ENCODE measurements around the gene IRF4. TPM values are rescaled to one million over a fixed set of nuclear protein-coding genes. Genes with fewer than 3 reads are reported as not detected.

IRF4 gene
- total RNA-seq, 2 donors from 2014 or later = 0.26 TPM; not detected in 1

DNA sequence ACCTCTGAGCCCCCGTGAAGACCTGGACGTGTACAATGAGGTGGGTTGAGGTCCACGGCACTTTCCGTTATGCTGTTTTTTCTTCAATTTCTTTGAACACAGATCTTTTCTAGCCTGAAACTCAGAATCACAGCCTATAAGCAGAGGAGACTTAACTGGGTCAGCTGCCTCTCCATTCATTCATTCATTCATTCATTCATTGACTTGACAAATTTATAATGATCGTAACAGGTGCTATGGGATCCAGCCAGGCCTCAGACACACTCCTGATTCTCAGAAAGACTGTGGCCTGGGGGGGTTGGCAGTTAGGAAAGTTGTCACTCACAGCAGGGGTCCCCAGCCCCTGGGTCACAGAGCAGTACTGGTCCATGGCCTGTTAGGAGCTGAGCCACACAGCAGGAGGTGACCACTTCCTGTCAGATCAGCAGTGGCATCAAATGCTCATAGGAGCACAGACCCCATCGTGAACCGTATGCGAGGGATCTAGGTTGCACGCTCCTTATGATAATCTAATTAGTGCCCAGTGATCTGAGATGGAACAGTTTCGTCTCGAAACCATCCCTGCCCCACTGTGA lies 38.6 kb upstream of the IRF4 start:
- H3K27me3 ChIP-seq = no peaks in the 10 kb centered on the region
- no peak for DNase-seq
- TF ChIP-seq POLR2A (IDR thresholded peaks at IDR 0.05) = no peak
- TF ChIP-seq, protein P1, sequence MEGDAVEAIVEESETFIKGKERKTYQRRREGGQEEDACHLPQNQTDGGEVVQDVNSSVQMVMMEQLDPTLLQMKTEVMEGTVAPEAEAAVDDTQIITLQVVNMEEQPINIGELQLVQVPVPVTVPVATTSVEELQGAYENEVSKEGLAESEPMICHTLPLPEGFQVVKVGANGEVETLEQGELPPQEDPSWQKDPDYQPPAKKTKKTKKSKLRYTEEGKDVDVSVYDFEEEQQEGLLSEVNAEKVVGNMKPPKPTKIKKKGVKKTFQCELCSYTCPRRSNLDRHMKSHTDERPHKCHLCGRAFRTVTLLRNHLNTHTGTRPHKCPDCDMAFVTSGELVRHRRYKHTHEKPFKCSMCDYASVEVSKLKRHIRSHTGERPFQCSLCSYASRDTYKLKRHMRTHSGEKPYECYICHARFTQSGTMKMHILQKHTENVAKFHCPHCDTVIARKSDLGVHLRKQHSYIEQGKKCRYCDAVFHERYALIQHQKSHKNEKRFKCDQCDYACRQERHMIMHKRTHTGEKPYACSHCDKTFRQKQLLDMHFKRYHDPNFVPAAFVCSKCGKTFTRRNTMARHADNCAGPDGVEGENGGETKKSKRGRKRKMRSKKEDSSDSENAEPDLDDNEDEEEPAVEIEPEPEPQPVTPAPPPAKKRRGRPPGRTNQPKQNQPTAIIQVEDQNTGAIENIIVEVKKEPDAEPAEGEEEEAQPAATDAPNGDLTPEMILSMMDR (IDR thresholded peaks at IDR 0.05) = no peak
- peaks cover 0 to 2% of the 10 kb centered on the region in 2 donors for H3K36me3 ChIP-seq (replicated peaks in 1 of 2; ENCODE audit: insufficient read depth in 1 of 2, low read depth in 2 of 2)
- no peak overlapping the region for H3K27ac ChIP-seq
- H3K4me3 ChIP-seq = no peak overlapping the region
- ATAC-seq = no peak
- H3K9me3 ChIP-seq = no peaks in the 10 kb centered on the region
- intact Hi-C loops (cut with DNase I) = no loop called here
- no peaks in the 10 kb centered on the region for H3K4me1 ChIP-seq
- WGBS, 2 donors = 72 to 77% methylated on average over 11 of the region's 11 CpGs

DNA sequence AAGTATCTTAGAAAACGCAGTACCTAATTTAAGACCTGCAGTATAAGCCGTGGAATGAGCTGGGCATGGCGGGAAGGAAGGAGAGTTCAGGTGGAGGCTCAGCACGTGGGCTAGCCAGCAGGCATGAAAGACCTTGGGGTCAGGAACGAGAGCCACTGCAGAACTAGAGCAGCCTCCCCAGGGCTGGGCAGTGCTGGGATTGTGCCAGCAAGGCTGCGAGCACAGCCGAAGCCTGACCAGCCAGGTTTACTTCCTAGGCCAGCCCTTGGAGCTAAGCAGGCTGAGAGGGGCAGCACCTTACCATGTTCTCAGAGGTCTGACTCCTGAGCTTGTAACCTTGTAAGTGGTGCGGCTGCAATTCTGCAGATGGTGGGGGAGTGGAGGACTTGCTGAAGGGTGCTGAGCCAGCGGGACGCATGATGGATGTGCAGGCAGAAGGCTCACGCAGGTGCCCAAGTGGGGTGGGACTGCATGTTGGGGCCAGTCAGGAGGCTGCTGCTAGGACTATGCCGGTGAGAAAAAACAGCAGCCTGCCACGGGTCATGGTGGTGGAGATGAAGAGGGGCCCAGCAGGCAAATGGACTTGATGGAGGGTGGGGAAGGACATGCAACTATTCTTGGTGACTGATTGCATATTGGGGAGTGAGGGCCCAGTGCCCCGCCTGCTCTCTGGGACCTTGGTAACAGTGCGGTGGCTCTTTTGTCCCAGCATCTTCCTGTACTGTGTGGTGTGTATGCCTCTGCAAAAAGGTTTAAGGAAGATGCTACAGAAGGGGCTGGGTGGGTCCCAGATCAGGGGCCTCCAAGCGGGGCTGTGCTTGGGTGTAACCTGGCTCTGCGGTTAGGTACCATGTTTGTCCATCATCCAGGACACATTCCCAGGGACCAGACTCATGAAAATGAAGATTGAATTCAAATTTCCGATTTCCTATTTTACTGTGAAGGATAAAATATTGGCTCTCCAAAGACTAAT lies 37.6 kb upstream of the IRF4 start:
- ATAC-seq (no peak), DNase-seq (no peak)
- Histone ChIP-seq H3K27ac (no peak overlapping the region), H3K9me3 (no peaks in the 10 kb centered on the region), H3K36me3 (replicated peaks in 1 of 2; ENCODE audit: insufficient read depth in 1 of 2, low read depth in 2 of 2) (no peaks in the 10 kb centered on the region), H3K27me3 (no peaks in the 10 kb centered on the region), H3K4me3 (no peak overlapping the region), H3K4me1 (no peaks in the 10 kb centered on the region)
- TF ChIP-seq POLR2A (IDR thresholded peaks at IDR 0.05) = no peak
- TF ChIP-seq, protein P1 (IDR thresholded peaks at IDR 0.05) = no peak
- intact Hi-C loops (cut with DNase I) = no loop called here
- 76 to 83% methylated on average over 18 of the region's 18 CpGs for WGBS, 2 donors

DNA sequence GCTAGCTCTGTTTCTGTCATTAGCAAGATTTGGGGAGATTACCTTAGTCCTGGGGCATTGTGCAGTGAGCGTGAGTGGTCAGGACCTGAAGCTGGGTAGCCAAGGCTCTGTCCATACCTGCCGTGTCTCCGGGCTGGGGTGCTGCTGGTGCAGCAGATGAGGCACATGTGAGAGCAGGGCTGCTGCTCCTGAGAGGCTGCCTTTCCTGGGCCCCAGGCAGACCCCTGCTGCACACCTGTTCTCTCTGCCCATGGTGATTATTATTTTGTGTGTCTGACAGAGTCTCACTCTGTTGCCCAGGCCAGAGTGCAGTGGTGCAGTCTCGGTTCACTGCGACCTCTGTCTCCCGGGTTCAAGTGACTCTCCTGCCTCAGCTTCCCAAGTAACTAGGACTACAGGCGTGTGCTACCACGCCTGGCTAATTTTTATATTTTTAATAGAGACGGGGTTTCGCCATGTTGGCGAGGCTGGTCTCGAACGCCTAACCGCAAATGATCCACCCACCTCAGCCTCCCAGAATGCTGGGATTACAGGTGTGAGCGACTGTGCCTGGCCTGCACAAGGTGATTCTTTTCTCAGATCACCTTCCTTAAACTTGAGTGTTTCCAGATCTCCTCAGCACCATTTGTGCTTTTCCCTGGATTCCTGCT lies 36.8 kb upstream of the IRF4 start:
- no peaks in the 10 kb centered on the region for H3K27me3 ChIP-seq
- no peak overlapping the region for H3K27ac ChIP-seq
- H3K4me3 ChIP-seq = no peak overlapping the region
- no peaks in the 10 kb centered on the region for H3K9me3 ChIP-seq
- 83 to 84% methylated on average over 15 of the region's 15 CpGs for WGBS, 2 donors
- no peaks in the 10 kb centered on the region for H3K4me1 ChIP-seq
- TF ChIP-seq POLR2A (IDR thresholded peaks at IDR 0.05) = no peak
- TF ChIP-seq, protein P1 (IDR thresholded peaks at IDR 0.05) = no peak
- no peak for ATAC-seq
- no peaks in the 10 kb centered on the region for H3K36me3 ChIP-seq (replicated peaks in 1 of 2; ENCODE audit: insufficient read depth in 1 of 2, low read depth in 2 of 2)
- DNase-seq = no peak
- intact Hi-C loops (cut with DNase I) = no loop called here

DNA sequence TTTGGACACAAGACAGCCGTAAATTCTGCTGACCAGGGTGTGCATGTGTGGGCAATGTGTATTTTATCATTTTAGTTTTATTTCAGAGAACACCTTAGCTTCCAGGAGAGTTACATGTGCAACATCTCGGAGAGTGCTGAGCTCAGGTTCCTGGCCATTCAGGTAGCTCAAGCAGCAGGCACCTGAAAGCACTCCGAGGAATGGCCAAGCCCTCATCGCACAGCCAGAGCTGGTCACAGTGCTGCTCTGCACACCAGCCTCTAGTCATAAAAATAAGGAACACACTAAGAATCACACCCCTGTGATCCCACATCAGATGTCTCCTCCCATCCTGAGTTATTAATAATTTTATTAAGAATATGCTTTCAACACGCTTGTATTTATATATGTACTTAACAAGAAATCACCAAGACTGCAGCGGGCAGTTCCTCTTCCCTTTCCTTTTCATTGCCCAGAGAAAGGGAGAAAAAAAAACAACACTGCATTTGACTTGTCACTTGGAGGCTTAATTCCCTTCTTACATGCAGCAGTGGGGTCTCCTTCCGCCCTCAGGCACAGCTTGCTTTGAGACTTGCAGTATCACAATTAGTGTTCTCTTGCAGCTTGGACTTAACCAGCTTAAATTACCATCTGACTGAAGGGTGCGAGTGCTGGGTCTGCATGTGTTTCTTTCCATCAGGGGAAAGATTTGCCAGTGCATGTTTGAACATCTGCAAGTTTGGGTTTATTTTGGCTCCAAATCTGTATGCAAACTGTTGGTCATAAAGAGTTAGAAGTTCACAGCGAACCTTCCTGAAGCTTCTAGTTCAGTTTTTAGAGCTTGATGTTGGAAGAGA lies 36.0 kb upstream of the IRF4 start:
- TF ChIP-seq, protein P1 (IDR thresholded peaks at IDR 0.05) = no peak
- no peak for TF ChIP-seq POLR2A (IDR thresholded peaks at IDR 0.05)
- H3K36me3 ChIP-seq (replicated peaks in 1 of 2; ENCODE audit: insufficient read depth in 1 of 2, low read depth in 2 of 2) = no peaks in the 10 kb centered on the region
- H3K27ac ChIP-seq = no peak overlapping the region
- H3K4me1 ChIP-seq = no peaks in the 10 kb centered on the region
- intact Hi-C loops (cut with DNase I) = no loop called here
- H3K27me3 ChIP-seq = no peaks in the 10 kb centered on the region
- no peak overlapping the region for H3K4me3 ChIP-seq
- ATAC-seq = no peak
- no peaks in the 10 kb centered on the region for H3K9me3 ChIP-seq
- no peak for DNase-seq
- 56 to 73% methylated on average over 9 of the region's 9 CpGs for WGBS, 2 donors

Measured in body of pancreas (tissue), 4 donors.